SU-DHL-6 (cell line): ENCODE measurements around the gene PPTC7.
"Not testable (repeated sequence)": the region's sequence is repeated elsewhere in the genome, so short reads cannot be mapped to it uniquely, and the experiment has no call there.

ENCODE experiments used
- H2AFZ ChIP-seq: fragments of 200-600 bp; sonication (generic); 2 replicates; pipeline ENCODE4 v1.6.1; 2014; ENCODE audit warnings: low read depth, mild to moderate bottlenecking, moderate library complexity, mixed read lengths, antibody characterized with exemption, low read length; ENCODE audit not compliant: severe bottlenecking
- H3F3A ChIP-seq: fragments of 200-600 bp; shearing (Covaris generic); 2 replicates; pipeline ENCODE4 v1.6.0; 2016; ENCODE audit warnings: antibody characterized with exemption, mild to moderate bottlenecking; ENCODE audit not compliant: insufficient read depth
- H3K27ac ChIP-seq: fragments of 200-600 bp; sonication (generic); 2 replicates; pipeline ENCODE4 v1.5.1; 2016; ENCODE audit warnings: low read depth, mild to moderate bottlenecking, low read length, moderate library complexity, mixed read lengths
- H3K27me3 ChIP-seq: fragments of 200-600 bp; sonication (generic), shearing (Covaris generic); 2 replicates; pipeline ENCODE4 v1.6.0; 2014; ENCODE audit warnings: mild to moderate bottlenecking, low read length
- H3K36me3 ChIP-seq: fragments of 200-600 bp; sonication (generic); 2 replicates; pipeline ENCODE4 v1.6.1; 2014; ENCODE audit warnings: mild to moderate bottlenecking, low read length, mixed read lengths
- H3K4me2 ChIP-seq: fragments of 300-600, 200-600 bp; shearing (Covaris generic), sonication (generic); 2 replicates; pipeline ENCODE4 v1.6.0; 2014; ENCODE audit warnings: low read length, low read depth, mild to moderate bottlenecking; ENCODE audit not compliant: poor library complexity, severe bottlenecking
- H3K4me3 ChIP-seq: fragments of 200-600 bp; sonication (generic); 2 replicates; pipeline ENCODE4 v1.5.1; 2014; ENCODE audit warnings: antibody characterized with exemption, low read length, mild to moderate bottlenecking, mixed read lengths; ENCODE audit not compliant: insufficient read depth, poor library complexity, severe bottlenecking
- H3K79me2 ChIP-seq: fragments of 200-600 bp; sonication (generic); 2 replicates; pipeline ENCODE4 v1.6.1; 2014; ENCODE audit warnings: mild to moderate bottlenecking, low read length, moderate library complexity; ENCODE audit not compliant: insufficient read depth
- H3K9ac ChIP-seq: fragments of 200-600 bp; sonication (generic); 2 replicates; pipeline ENCODE4 v1.7.0; 2014; ENCODE audit warnings: mild to moderate bottlenecking, low read length
- H3K9me2 ChIP-seq: fragments of 200-600 bp; sonication (generic); replicated peaks from 2 replicates; pipeline ENCODE4 v1.6.1; 2014; ENCODE audit warnings: low read length; ENCODE audit not compliant: insufficient read depth
- H3K9me3 ChIP-seq: fragments of 200-600 bp; sonication (generic); 2 replicates; pipeline ENCODE4 v1.6.1; 2014; ENCODE audit warnings: low read length, mixed read lengths; ENCODE audit not compliant: insufficient read depth
- H4K20me1 ChIP-seq: fragments of 200-600 bp; sonication (generic); 2 replicates; pipeline ENCODE4 v1.6.1; 2014; ENCODE audit warnings: low read depth, mild to moderate bottlenecking, antibody characterized with exemption, low read length, moderate library complexity, mixed read lengths
- CTCF ChIP-seq: fragments of 200-600 bp; sonication (generic); IDR thresholded peaks from one replicate; pipeline ENCODE4 v1.5.1; 2017; ENCODE audit warnings: antibody characterized with exemption, mild to moderate bottlenecking, low read length, moderate library complexity; ENCODE audit not compliant: insufficient read depth, poor library complexity, severe bottlenecking
- EZH2phosphoT487 ChIP-seq: fragments of 200-600 bp; sonication (generic), shearing (Covaris generic); conservative IDR thresholded peaks from 2 replicates; pipeline ENCODE4 v1.6.1; 2018; ENCODE audit warnings: mild to moderate bottlenecking, antibody characterized with exemption, low read length, moderate library complexity, mixed read lengths

PPTC7 gene

GRCh38 chr12:110545812-110546211 is 37.3 kb downstream of the PPTC7 start:
- no peaks in the 10 kb centered on the region for H4K20me1 ChIP-seq
- H3K4me2 ChIP-seq = no peak overlapping the region
- no peaks in the 10 kb centered on the region for H3K27me3 ChIP-seq
- H3K4me3 ChIP-seq = no peak overlapping the region
- H3K9me2 ChIP-seq = no peaks in the 10 kb centered on the region
- no peaks in the 10 kb centered on the region for H3F3A ChIP-seq
- H3K27ac ChIP-seq = no peak overlapping the region
- H3K79me2 ChIP-seq = peaks cover 45% of the 10 kb centered on the region
- H3K9me3 ChIP-seq = no peaks in the 10 kb centered on the region
- H2AFZ ChIP-seq = no peak overlapping the region
- TF ChIP-seq EZH2phosphoT487 (no peak), CTCF (no peak)
- 0 out of 2 replicates have a peak, but pooled peaks cover 10% of the 10 kb centered on the region for H3K36me3 ChIP-seq
- H3K9ac ChIP-seq = no peak overlapping the region

- H2AFZ ChIP-seq, H3F3A ChIP-seq, H3K27ac ChIP-seq, H4K20me1 ChIP-seq, H3K9me2 ChIP-seq, H3K9ac ChIP-seq, H3K27me3 ChIP-seq, H3K9me3 ChIP-seq, H3K36me3 ChIP-seq, H3K4me3 ChIP-seq, H3K4me2 ChIP-seq: not testable (repeated sequence)
- H3K79me2 ChIP-seq = peaks cover 40% of the 10 kb centered on the region
Measured at GRCh38 chr12:110545259-110545658, 37.9 kb downstream of the PPTC7 start.

GRCh38 chr12:110543965-110544364 is 39.2 kb downstream of the PPTC7 start:
- TF ChIP-seq CTCF = no peak
- TF ChIP-seq EZH2phosphoT487 = no peak
- H3K36me3 ChIP-seq = 0 out of 2 replicates have a peak, but pooled peaks cover 10% of the 10 kb centered on the region
- no peak overlapping the region for H3K9ac ChIP-seq
- H3K9me3 ChIP-seq = no peaks in the 10 kb centered on the region
- H3K27me3 ChIP-seq = no peaks in the 10 kb centered on the region
- H3K27ac ChIP-seq = no peak overlapping the region
- peaks cover 32% of the 10 kb centered on the region for H3K79me2 ChIP-seq
- no peak overlapping the region for H3K4me2 ChIP-seq
- no peaks in the 10 kb centered on the region for H3K9me2 ChIP-seq
- H4K20me1 ChIP-seq = no peaks in the 10 kb centered on the region
- H3F3A ChIP-seq = no peaks in the 10 kb centered on the region
- H2AFZ ChIP-seq = no peak overlapping the region
- H3K4me3 ChIP-seq = no peak overlapping the region

GRCh38 chr12:110543252-110543959 is 39.7 kb downstream of the PPTC7 start:
- no peaks in the 10 kb centered on the region for H3K27me3 ChIP-seq

More at GRCh38 chr12:110543252-110543959, 39.7 kb downstream of the PPTC7 start:
- H3F3A ChIP-seq = no peaks in the 10 kb centered on the region
- no peak overlapping the region for H3K4me2 ChIP-seq
- peaks cover 27% of the 10 kb centered on the region for H3K79me2 ChIP-seq
- H3K9ac ChIP-seq = no peak overlapping the region
- H3K9me2 ChIP-seq = no peaks in the 10 kb centered on the region
- H3K4me3 ChIP-seq = no peak overlapping the region
- no peak overlapping the region for H3K27ac ChIP-seq
- H2AFZ ChIP-seq = no peak overlapping the region
- peaks cover 14% of the 10 kb centered on the region; the same call in 1 of the 2 replicates for H3K36me3 ChIP-seq
- TF ChIP-seq EZH2phosphoT487 (no peak), CTCF (no peak)
- H4K20me1 ChIP-seq = no peaks in the 10 kb centered on the region
- no peaks in the 10 kb centered on the region for H3K9me3 ChIP-seq
